ENCODE data around the gene ROCK1.
"Not testable (repeated sequence)": the region's sequence is repeated elsewhere in the genome, so short reads cannot be mapped to it uniquely, and the experiment has no call there.

The ROCK1 gene

GRCh38 chr18:20996418-20996817 lies 115.2 kb downstream of the ROCK1 start:
- DNase-seq (ENCODE audit: low read depth, low spot score) = no peak
- Histone ChIP-seq H3K4me3 (ENCODE audit: low read length) (no peak overlapping the region), H3K4me1 (ENCODE audit: control insufficient read depth, insufficient read depth, low read length) (no peaks in the 10 kb centered on the region), H3K9me3 (ENCODE audit: control insufficient read depth, insufficient read depth, low read length) (no peaks in the 10 kb centered on the region), H3K27ac (ENCODE audit: low read length) (no peak overlapping the region), H3K36me3 (ENCODE audit: control insufficient read depth, insufficient read depth, low read length) (no peaks in the 10 kb centered on the region), H3K27me3 (ENCODE audit: control insufficient read depth, insufficient read depth, low read length) (no peaks in the 10 kb centered on the region)
- no CpG with 5 or more reads among the region's 1 CpG for WGBS (ENCODE audit: insufficient coverage, insufficient read length)

GRCh38 chr18:20988726-20989125 lies 122.9 kb downstream of the ROCK1 start:
- Histone ChIP-seq H3K4me1 (ENCODE audit: control insufficient read depth, insufficient read depth, low read length) (no peaks in the 10 kb centered on the region), H3K36me3 (ENCODE audit: control insufficient read depth, insufficient read depth, low read length) (no peaks in the 10 kb centered on the region), H3K27ac (ENCODE audit: low read length) (no peak overlapping the region), H3K27me3 (ENCODE audit: control insufficient read depth, insufficient read depth, low read length) (no peaks in the 10 kb centered on the region), H3K9me3 (ENCODE audit: control insufficient read depth, insufficient read depth, low read length) (no peaks in the 10 kb centered on the region), H3K4me3 (ENCODE audit: low read length) (no peak overlapping the region)
- no CpG with 5 or more reads among the region's 3 CpGs for WGBS (ENCODE audit: insufficient coverage, insufficient read length)
- no peak for DNase-seq (ENCODE audit: low read depth, low spot score)

- H3K36me3 ChIP-seq (ENCODE audit: control insufficient read depth, insufficient read depth, low read length) = no peaks in the 10 kb centered on the region
Measured at GRCh38 chr18:20975077-20975476, 136.5 kb downstream of the ROCK1 start.

GRCh38 chr18:20971886-20972267 lies 139.7 kb downstream of the ROCK1 start:
- Histone ChIP-seq H3K4me1 (ENCODE audit: control insufficient read depth, insufficient read depth, low read length) (no peaks in the 10 kb centered on the region), H3K27me3 (ENCODE audit: control insufficient read depth, insufficient read depth, low read length) (no peaks in the 10 kb centered on the region), H3K27ac (ENCODE audit: low read length) (no peak overlapping the region), H3K4me3 (ENCODE audit: low read length) (no peak overlapping the region), H3K9me3 (ENCODE audit: control insufficient read depth, insufficient read depth, low read length) (no peaks in the 10 kb centered on the region), H3K36me3 (ENCODE audit: control insufficient read depth, insufficient read depth, low read length) (no peaks in the 10 kb centered on the region)
- DNase-seq (ENCODE audit: low read depth, low spot score) = no peak

More at GRCh38 chr18:20975077-20975476, 136.5 kb downstream of the ROCK1 start:
- H3K9me3 ChIP-seq (ENCODE audit: control insufficient read depth, insufficient read depth, low read length) = no peaks in the 10 kb centered on the region
- no peaks in the 10 kb centered on the region for H3K27me3 ChIP-seq (ENCODE audit: control insufficient read depth, insufficient read depth, low read length)
- no peaks in the 10 kb centered on the region for H3K4me1 ChIP-seq (ENCODE audit: control insufficient read depth, insufficient read depth, low read length)
- no peak overlapping the region for H3K27ac ChIP-seq (ENCODE audit: low read length)
- no peak for DNase-seq (ENCODE audit: low read depth, low spot score)
- WGBS (ENCODE audit: insufficient coverage, insufficient read length) = no CpG with 5 or more reads among the region's 2 CpGs
- H3K4me3 ChIP-seq (ENCODE audit: low read length) = no peak overlapping the region

- no peaks in the 10 kb centered on the region for H3K4me1 ChIP-seq (ENCODE audit: control insufficient read depth, insufficient read depth, low read length)
- H3K9me3 ChIP-seq (ENCODE audit: control insufficient read depth, insufficient read depth, low read length) = no peaks in the 10 kb centered on the region
- H3K27me3 ChIP-seq (ENCODE audit: control insufficient read depth, insufficient read depth, low read length) = no peaks in the 10 kb centered on the region
- WGBS (ENCODE audit: insufficient coverage, insufficient read length) = no CpG with 5 or more reads among the region's 2 CpGs
- no peak overlapping the region for H3K4me3 ChIP-seq (ENCODE audit: low read length)
- H3K27ac ChIP-seq (ENCODE audit: low read length) = no peak overlapping the region
- no peak for DNase-seq (ENCODE audit: low read depth, low spot score)
- H3K36me3 ChIP-seq (ENCODE audit: control insufficient read depth, insufficient read depth, low read length) = no peaks in the 10 kb centered on the region
Measured at GRCh38 chr18:20966795-20967194, 144.8 kb downstream of the ROCK1 start.

- no CpG with 5 or more reads among the region's 2 CpGs for WGBS (ENCODE audit: insufficient coverage, insufficient read length)
- no peaks in the 10 kb centered on the region for H3K4me1 ChIP-seq (ENCODE audit: control insufficient read depth, insufficient read depth, low read length)
- no peak for DNase-seq (ENCODE audit: low read depth, low spot score)
- H3K4me3 ChIP-seq (ENCODE audit: low read length) = no peak overlapping the region
- no peaks in the 10 kb centered on the region for H3K9me3 ChIP-seq (ENCODE audit: control insufficient read depth, insufficient read depth, low read length)
- H3K27me3 ChIP-seq (ENCODE audit: control insufficient read depth, insufficient read depth, low read length) = no peaks in the 10 kb centered on the region
- H3K27ac ChIP-seq (ENCODE audit: low read length) = no peak overlapping the region
- no peaks in the 10 kb centered on the region for H3K36me3 ChIP-seq (ENCODE audit: control insufficient read depth, insufficient read depth, low read length)
Measured at GRCh38 chr18:20963027-20963426, 148.6 kb downstream of the ROCK1 start.

GRCh38 chr18:20960735-20961134 lies 150.9 kb downstream of the ROCK1 start:
- no peak for DNase-seq (ENCODE audit: low read depth, low spot score)
- no peaks in the 10 kb centered on the region for H3K27me3 ChIP-seq (ENCODE audit: control insufficient read depth, insufficient read depth, low read length)
- no peaks in the 10 kb centered on the region for H3K4me1 ChIP-seq (ENCODE audit: control insufficient read depth, insufficient read depth, low read length)
- WGBS (ENCODE audit: insufficient coverage, insufficient read length) = no CpG with 5 or more reads among the region's 1 CpG
- H3K4me3 ChIP-seq (ENCODE audit: low read length) = no peak overlapping the region
- H3K27ac ChIP-seq (ENCODE audit: low read length) = no peak overlapping the region
- H3K9me3 ChIP-seq (ENCODE audit: control insufficient read depth, insufficient read depth, low read length) = no peaks in the 10 kb centered on the region
- no peaks in the 10 kb centered on the region for H3K36me3 ChIP-seq (ENCODE audit: control insufficient read depth, insufficient read depth, low read length)

- not testable (repeated sequence) for H3K4me3 ChIP-seq (ENCODE audit: low read length); H3K9me3 ChIP-seq (ENCODE audit: control insufficient read depth, insufficient read depth, low read length); H3K4me1 ChIP-seq (ENCODE audit: control insufficient read depth, insufficient read depth, low read length); H3K27me3 ChIP-seq (ENCODE audit: control insufficient read depth, insufficient read depth, low read length); DNase-seq (ENCODE audit: low read depth, low spot score); H3K36me3 ChIP-seq (ENCODE audit: control insufficient read depth, insufficient read depth, low read length); H3K27ac ChIP-seq (ENCODE audit: low read length)
- WGBS (ENCODE audit: insufficient coverage, insufficient read length) = no CpG with 5 or more reads among the region's 2 CpGs
Measured at GRCh38 chr18:20950827-20951226, 160.8 kb downstream of the ROCK1 start.
